Colonic mucosa (tissue), 4 donors: ENCODE measurements around the gene GLCE. TPM values are rescaled to one million over a fixed set of nuclear protein-coding genes. Genes with fewer than 3 reads are reported as not detected.

Experiments used
- DNase-seq: peaks from one replicate; pipeline ENCODE4 v3.0.0-alpha.2; 2020
- H3K27ac ChIP-seq: fragments of 200-600 bp; one replicate; pipeline ENCODE4 v1.8.0; 2021
- H3K27me3 ChIP-seq: fragments of 200-600 bp; one replicate; pipeline ENCODE4 v1.8.0; 2021
- H3K36me3 ChIP-seq: fragments of 200-600 bp; one replicate; pipeline ENCODE4 v1.8.0; 2021
- H3K4me1 ChIP-seq: fragments of 200-600 bp; one replicate; pipeline ENCODE4 v1.8.0; 2021; ENCODE audit warnings: mild to moderate bottlenecking
- H3K4me3 ChIP-seq: fragments of 200-600 bp; one replicate; pipeline ENCODE4 v1.8.0; 2021
- H3K9ac ChIP-seq, 2 donors: one replicate each; pipeline ENCODE4 v1.7.0; 2013; ENCODE audit warnings: control low read depth in 2 of 2, low read depth in 2 of 2, low read length in 2 of 2
- H3K9me3 ChIP-seq: fragments of 200-600 bp; one replicate; pipeline ENCODE4 v1.8.0; 2021
- intact Hi-C: fragments of 100-400 bp; cut with DNase I; formaldehyde crosslinking; loops from one replicate; pipeline ENCODE4 v1.14.1; 2022
- total RNA-seq, 2 donors: library from RNA; stranded (reverse); fragmentation: NEBNext Ultra II Directional in 1 of 2; extraction: Animal tissue kit (Norgen Biotek cat#: 25700) in 1 of 2; gene quantifications; one replicate each; pipeline ENCODE4 v1.2.1, GENCODE V29; 2021
- TF ChIP-seq, protein P1 (sequence below): fragments of 200-600 bp; IDR thresholded peaks from one replicate; pipeline ENCODE4 v1.8.0; 2022; ENCODE audit warnings: antibody characterized with exemption, mild to moderate bottlenecking
- donor health status: healthy.
- donor health status: DM: no; HTN: no; CAD: no.
- donor health status: DM: no; HTN: no; CAD: no.

Gene GLCE
- total RNA-seq, 2 donors from 2014 or later = 28.0 to 61.1 TPM

DNA sequence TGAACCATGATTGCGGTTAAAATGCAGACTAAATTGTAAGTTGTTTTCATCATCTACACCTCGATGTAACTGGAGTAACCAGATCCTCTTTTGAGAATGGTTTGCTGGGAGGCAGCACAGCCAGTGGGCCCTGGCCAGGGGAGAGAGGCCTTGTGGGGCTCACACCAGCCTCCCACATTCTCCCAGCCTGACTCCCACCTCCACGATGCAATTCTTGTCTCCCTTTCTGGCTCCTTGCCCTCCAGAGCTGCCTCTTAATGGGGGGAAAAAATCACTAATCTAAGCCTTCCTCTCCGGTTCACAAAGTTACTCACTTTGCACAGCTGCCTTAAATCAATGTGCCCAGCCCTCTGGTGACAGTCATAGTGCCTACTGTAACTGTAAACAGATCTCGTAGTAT lies 120.3 kb downstream of the GLCE start:
- no peak overlapping the region for H3K27ac ChIP-seq
- H3K9me3 ChIP-seq = no peaks in the 10 kb centered on the region
- no peaks in the 10 kb centered on the region for H3K36me3 ChIP-seq
- no peak overlapping the region for H3K4me3 ChIP-seq
- DNase-seq = no peak
- TF ChIP-seq, protein P1, sequence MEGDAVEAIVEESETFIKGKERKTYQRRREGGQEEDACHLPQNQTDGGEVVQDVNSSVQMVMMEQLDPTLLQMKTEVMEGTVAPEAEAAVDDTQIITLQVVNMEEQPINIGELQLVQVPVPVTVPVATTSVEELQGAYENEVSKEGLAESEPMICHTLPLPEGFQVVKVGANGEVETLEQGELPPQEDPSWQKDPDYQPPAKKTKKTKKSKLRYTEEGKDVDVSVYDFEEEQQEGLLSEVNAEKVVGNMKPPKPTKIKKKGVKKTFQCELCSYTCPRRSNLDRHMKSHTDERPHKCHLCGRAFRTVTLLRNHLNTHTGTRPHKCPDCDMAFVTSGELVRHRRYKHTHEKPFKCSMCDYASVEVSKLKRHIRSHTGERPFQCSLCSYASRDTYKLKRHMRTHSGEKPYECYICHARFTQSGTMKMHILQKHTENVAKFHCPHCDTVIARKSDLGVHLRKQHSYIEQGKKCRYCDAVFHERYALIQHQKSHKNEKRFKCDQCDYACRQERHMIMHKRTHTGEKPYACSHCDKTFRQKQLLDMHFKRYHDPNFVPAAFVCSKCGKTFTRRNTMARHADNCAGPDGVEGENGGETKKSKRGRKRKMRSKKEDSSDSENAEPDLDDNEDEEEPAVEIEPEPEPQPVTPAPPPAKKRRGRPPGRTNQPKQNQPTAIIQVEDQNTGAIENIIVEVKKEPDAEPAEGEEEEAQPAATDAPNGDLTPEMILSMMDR = no peak
- H3K9ac ChIP-seq = no peak overlapping the region
- intact Hi-C loops = no loop called here
- H3K27me3 ChIP-seq = no peaks in the 10 kb centered on the region
- H3K4me1 ChIP-seq = no peaks in the 10 kb centered on the region

GRCh38 chr15:69282104-69282743 lies 121.8 kb downstream of the GLCE start:
- intact Hi-C loops = no loop called here
- Histone ChIP-seq H3K27me3 (no peaks in the 10 kb centered on the region), H3K36me3 (no peaks in the 10 kb centered on the region), H3K4me3 (no peak overlapping the region), H3K9me3 (no peaks in the 10 kb centered on the region), H3K27ac (no peak overlapping the region), H3K4me1 (no peaks in the 10 kb centered on the region), H3K9ac (no peak overlapping the region)
- no peak for DNase-seq
- TF ChIP-seq, protein P1 = no peak

GRCh38 chr15:69285834-69286233 lies 125.4 kb downstream of the GLCE start:
- no peaks in the 10 kb centered on the region for H3K36me3 ChIP-seq
- intact Hi-C loops = no loop called here
- H3K27me3 ChIP-seq = no peaks in the 10 kb centered on the region
- DNase-seq = no peak
- no peak overlapping the region for H3K27ac ChIP-seq
- H3K9me3 ChIP-seq = no peaks in the 10 kb centered on the region
- TF ChIP-seq, protein P1 = no peak
- H3K9ac ChIP-seq = no peak overlapping the region
- H3K4me3 ChIP-seq = no peak overlapping the region
- H3K4me1 ChIP-seq = no peaks in the 10 kb centered on the region

- DNase-seq = no peak
- no peak overlapping the region for H3K27ac ChIP-seq
- no peaks in the 10 kb centered on the region for H3K4me1 ChIP-seq
- no peak overlapping the region for H3K4me3 ChIP-seq
- no peaks in the 10 kb centered on the region for H3K27me3 ChIP-seq
- no peak overlapping the region for H3K9ac ChIP-seq
- intact Hi-C loops = no loop called here
- no peaks in the 10 kb centered on the region for H3K36me3 ChIP-seq
- TF ChIP-seq, protein P1 = no peak
- no peaks in the 10 kb centered on the region for H3K9me3 ChIP-seq
Observed at GRCh38 chr15:69288011-69288410, 127.6 kb downstream of the GLCE start.

DNA sequence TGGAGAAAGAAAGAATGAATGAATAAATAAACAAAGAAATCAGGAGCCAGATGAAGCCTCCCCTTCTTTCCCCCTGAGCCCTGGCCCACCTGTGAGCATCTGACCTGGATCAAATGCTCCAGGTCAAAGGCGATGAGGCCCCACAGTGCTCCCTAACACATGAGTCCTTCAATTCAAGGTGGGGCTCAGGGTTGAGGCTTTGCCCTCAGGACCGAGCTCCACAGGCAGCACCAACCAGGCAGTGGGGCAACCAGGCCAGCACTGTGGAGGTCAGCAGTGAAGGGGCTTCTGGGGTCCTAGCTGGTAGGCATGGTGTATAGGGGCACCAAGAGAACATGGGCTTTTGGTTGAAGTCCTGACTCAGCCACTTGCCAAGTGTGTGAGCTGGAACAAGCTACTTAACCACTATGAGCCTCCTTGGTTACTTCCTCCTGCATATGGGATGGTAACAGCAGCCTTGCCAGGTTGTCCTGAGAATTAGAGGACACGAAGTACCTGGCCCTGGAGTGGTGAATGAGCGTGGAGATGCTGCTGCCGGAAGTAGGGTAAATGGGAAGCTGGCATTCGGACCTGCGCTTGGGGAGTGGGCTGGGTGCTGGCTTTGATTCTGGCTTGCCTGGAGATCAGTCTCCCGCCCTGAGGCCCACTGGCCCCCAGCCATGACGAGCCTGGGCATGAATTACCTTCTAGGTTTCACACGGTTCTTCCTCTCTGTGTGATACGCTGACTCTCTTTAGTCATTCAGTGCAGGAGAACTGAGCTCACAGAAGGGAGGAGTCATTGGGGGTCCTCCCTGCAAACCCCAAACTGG lies 128.3 kb downstream of the GLCE start:
- no peak for DNase-seq
- intact Hi-C loops = no loop called here

More for the DNA sequence above, 128.3 kb downstream of the GLCE start:
- no peaks in the 10 kb centered on the region for H3K9me3 ChIP-seq
- no peaks in the 10 kb centered on the region for H3K4me1 ChIP-seq
- TF ChIP-seq, protein P1 = no peak
- H3K36me3 ChIP-seq = no peaks in the 10 kb centered on the region
- no peak overlapping the region for H3K9ac ChIP-seq
- H3K27ac ChIP-seq = no peak overlapping the region
- H3K4me3 ChIP-seq = no peak overlapping the region
- no peaks in the 10 kb centered on the region for H3K27me3 ChIP-seq
